ENCODE data around the gene ZNF652.
"Not testable (repeated sequence)": the region's sequence is repeated elsewhere in the genome, so short reads cannot be mapped to it uniquely, and the experiment has no call there.

The ZNF652 gene

GRCh38 chr17:49288388-49288787, 73.7 kb downstream of the ZNF652 start:
- Histone ChIP-seq H3K27me3 (ENCODE audit: insufficient read depth, low read length) (no peaks in the 10 kb centered on the region), H3K9ac (ENCODE audit: low read length) (no peak overlapping the region), H3K4me3 (ENCODE audit: low read depth, low read length, poor library complexity, severe bottlenecking) (no peak overlapping the region), H3K4me1 (ENCODE audit: insufficient read depth, low read length, severe bottlenecking) (no peaks in the 10 kb centered on the region), H3K36me3 (ENCODE audit: insufficient read depth, low read length) (peaks cover 6% of the 10 kb centered on the region; the same call in 1 of the 2 replicates), H4K20me1 (ENCODE audit: insufficient read depth, low read length) (no peaks in the 10 kb centered on the region), H3F3A (ENCODE audit: insufficient read depth, low read length) (no peaks in the 10 kb centered on the region; the same call in 1 of the 2 replicates), H3K27ac (ENCODE audit: low read depth, low read length, poor library complexity, severe bottlenecking) (no peak overlapping the region), H2AFZ (ENCODE audit: low read length) (no peak overlapping the region), H3K4me2 (ENCODE audit: low read length) (no peak overlapping the region), H3K9me3 (ENCODE audit: low read length) (no peaks in the 10 kb centered on the region), H3K9me2 (ENCODE audit: low read depth, low read length) (no peaks in the 10 kb centered on the region), H3K79me2 (ENCODE audit: insufficient read depth, low read length) (no peaks in the 10 kb centered on the region)
- no peak for TF ChIP-seq EZH2 (IDR thresholded peaks at IDR 0.05; ENCODE audit: borderline replicate concordance, low read length)
- TF ChIP-seq CTCF (IDR thresholded peaks at IDR 0.05; ENCODE audit: low read length), result no peak

GRCh38 chr17:49287481-49287880, 74.6 kb downstream of the ZNF652 start:
- Histone ChIP-seq H4K20me1 (ENCODE audit: insufficient read depth, low read length) (no peaks in the 10 kb centered on the region), H3K4me2 (ENCODE audit: low read length) (no peak overlapping the region), H3K27ac (ENCODE audit: low read depth, low read length, poor library complexity, severe bottlenecking) (no peak overlapping the region), H2AFZ (ENCODE audit: low read length) (no peak overlapping the region), H3K9ac (ENCODE audit: low read length) (no peak overlapping the region), H3K27me3 (ENCODE audit: insufficient read depth, low read length) (no peaks in the 10 kb centered on the region), H3K4me3 (ENCODE audit: low read depth, low read length, poor library complexity, severe bottlenecking) (no peak overlapping the region), H3K9me3 (ENCODE audit: low read length) (no peaks in the 10 kb centered on the region), H3K36me3 (ENCODE audit: insufficient read depth, low read length) (peaks cover 6% of the 10 kb centered on the region; the same call in 1 of the 2 replicates), H3F3A (ENCODE audit: insufficient read depth, low read length) (no peaks in the 10 kb centered on the region; the same call in 1 of the 2 replicates), H3K9me2 (ENCODE audit: low read depth, low read length) (no peaks in the 10 kb centered on the region), H3K79me2 (ENCODE audit: insufficient read depth, low read length) (no peaks in the 10 kb centered on the region), H3K4me1 (ENCODE audit: insufficient read depth, low read length, severe bottlenecking) (no peaks in the 10 kb centered on the region)
- TF ChIP-seq EZH2 (IDR thresholded peaks at IDR 0.05; ENCODE audit: borderline replicate concordance, low read length) (no peak), CTCF (IDR thresholded peaks at IDR 0.05; ENCODE audit: low read length) (no peak)

DNA sequence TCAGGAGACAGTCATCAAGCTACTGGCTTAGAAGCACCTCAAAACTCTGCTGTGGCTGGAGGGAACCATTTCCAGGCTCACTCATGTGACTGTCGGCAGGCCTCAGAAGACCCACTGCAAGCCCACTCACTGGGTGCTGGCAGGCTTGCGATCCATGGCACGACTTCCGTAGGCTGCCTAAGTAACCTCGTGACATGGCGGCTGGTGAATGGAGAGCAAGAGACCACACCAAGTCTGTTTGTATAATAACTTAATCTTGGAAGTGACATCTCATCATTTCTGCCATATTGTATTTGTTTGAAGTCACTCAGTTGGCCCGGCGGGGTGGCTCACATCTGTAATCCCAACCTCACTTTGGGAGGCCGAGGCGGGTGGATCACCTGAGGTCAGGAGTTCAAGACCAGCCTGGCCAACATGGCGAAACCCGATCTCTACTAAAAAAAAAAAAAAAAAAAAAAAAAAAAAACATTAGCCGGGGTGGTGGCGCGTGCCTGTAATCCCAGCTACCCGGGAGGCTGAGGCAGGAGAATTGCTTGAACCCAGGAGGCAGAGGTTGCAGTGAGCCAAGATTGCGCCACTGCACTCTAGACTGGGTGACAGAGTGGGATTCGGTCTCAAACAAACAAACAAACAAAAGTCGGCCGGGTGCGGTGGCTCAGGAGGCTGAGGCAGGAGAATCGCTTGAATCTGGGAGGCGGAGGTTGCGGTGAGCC, 75.6 kb downstream of the ZNF652 start:
- not testable (repeated sequence) for H3K9ac ChIP-seq (ENCODE audit: low read length); H3K9me2 ChIP-seq (ENCODE audit: low read depth, low read length); H3K27me3 ChIP-seq (ENCODE audit: insufficient read depth, low read length); H3K4me3 ChIP-seq (ENCODE audit: low read depth, low read length, poor library complexity, severe bottlenecking); H4K20me1 ChIP-seq (ENCODE audit: insufficient read depth, low read length); H3K36me3 ChIP-seq (ENCODE audit: insufficient read depth, low read length); H3K27ac ChIP-seq (ENCODE audit: low read depth, low read length, poor library complexity, severe bottlenecking); H3K9me3 ChIP-seq (ENCODE audit: low read length); H3K4me1 ChIP-seq (ENCODE audit: insufficient read depth, low read length, severe bottlenecking); H2AFZ ChIP-seq (ENCODE audit: low read length); H3K79me2 ChIP-seq (ENCODE audit: insufficient read depth, low read length); H3F3A ChIP-seq (ENCODE audit: insufficient read depth, low read length); H3K4me2 ChIP-seq (ENCODE audit: low read length)

- Histone ChIP-seq H3K9me2 (ENCODE audit: low read depth, low read length) (no peaks in the 10 kb centered on the region), H3K9ac (ENCODE audit: low read length) (no peak overlapping the region), H3K9me3 (ENCODE audit: low read length) (no peaks in the 10 kb centered on the region), H3K4me1 (ENCODE audit: insufficient read depth, low read length, severe bottlenecking) (no peaks in the 10 kb centered on the region), H3K4me3 (ENCODE audit: low read depth, low read length, poor library complexity, severe bottlenecking) (no peak overlapping the region), H3F3A (ENCODE audit: insufficient read depth, low read length) (no peaks in the 10 kb centered on the region; the same call in 1 of the 2 replicates), H3K27ac (ENCODE audit: low read depth, low read length, poor library complexity, severe bottlenecking) (no peak overlapping the region), H3K4me2 (ENCODE audit: low read length) (no peak overlapping the region), H3K27me3 (ENCODE audit: insufficient read depth, low read length) (no peaks in the 10 kb centered on the region), H3K36me3 (ENCODE audit: insufficient read depth, low read length) (no peaks in the 10 kb centered on the region), H3K79me2 (ENCODE audit: insufficient read depth, low read length) (no peaks in the 10 kb centered on the region), H4K20me1 (ENCODE audit: insufficient read depth, low read length) (no peaks in the 10 kb centered on the region), H2AFZ (ENCODE audit: low read length) (no peak overlapping the region)
- TF ChIP-seq CTCF (IDR thresholded peaks at IDR 0.05; ENCODE audit: low read length), result no peak
- no peak for TF ChIP-seq EZH2 (IDR thresholded peaks at IDR 0.05; ENCODE audit: borderline replicate concordance, low read length)
Observed at GRCh38 chr17:49285716-49286115, 76.3 kb downstream of the ZNF652 start.

Measured in OCI-LY1 (cell line).